Skeletal muscle cell (primary cell): Measurements from ENCODE around the gene ZNF280D.

Experiments used
- DNase-seq: peaks from one replicate; pipeline ENCODE4 v3.0.0-alpha.2; 2010; ENCODE audit warnings: low read depth
- H3K4me3 ChIP-seq: 2 replicates; pipeline ENCODE4 v1.5.1; 2011; ENCODE audit warnings: low read depth, mild to moderate bottlenecking, control low read depth, low read length, moderate library complexity

The ZNF280D gene

GRCh38 chr15:56754772-56755370, 21.6 kb upstream of the ZNF280D start:
- no peak overlapping the region for H3K4me3 ChIP-seq
- DNase-seq = no peak

GRCh38 chr15:56752986-56753385, 19.7 kb upstream of the ZNF280D start:
- no peak for DNase-seq
- no peak overlapping the region for H3K4me3 ChIP-seq

GRCh38 chr15:56749982-56750381, 16.7 kb upstream of the ZNF280D start:
- H3K4me3 ChIP-seq = no peak overlapping the region
- no peak for DNase-seq

GRCh38 chr15:56744701-56745683, 11.7 kb upstream of the ZNF280D start:
- DNase-seq = no peak
- H3K4me3 ChIP-seq = no peak overlapping the region

- no peak for DNase-seq
- no peak overlapping the region for H3K4me3 ChIP-seq
These were observed 8.2 kb upstream of the ZNF280D start for GRCh38 chr15:56741541-56741940.

- H3K4me3 ChIP-seq = no peak overlapping the region
- DNase-seq = no peak
These were observed 6.8 kb upstream of the ZNF280D start for GRCh38 chr15:56739964-56740640.

GRCh38 chr15:56739474-56739873, 6.2 kb upstream of the ZNF280D start:
- DNase-seq = no peak
- H3K4me3 ChIP-seq = no peak overlapping the region

- no peak overlapping the region for H3K4me3 ChIP-seq
- DNase-seq = no peak
These were observed 4.5 kb upstream of the ZNF280D start for GRCh38 chr15:56737791-56738190.

- no peak for DNase-seq
- no peak overlapping the region for H3K4me3 ChIP-seq
These were observed 3.8 kb upstream of the ZNF280D start for GRCh38 chr15:56736881-56737707.

- DNase-seq = no peak
- no peak overlapping the region for H3K4me3 ChIP-seq
These were observed 3.0 kb upstream of the ZNF280D start for GRCh38 chr15:56736308-56736707.

- no peak for DNase-seq
- H3K4me3 ChIP-seq = no peak overlapping the region
These were observed 2.3 kb upstream of the ZNF280D start for GRCh38 chr15:56735589-56735988.

- H3K4me3 ChIP-seq = no peak overlapping the region
- no peak for DNase-seq
These were observed 815 bp upstream of the ZNF280D start for GRCh38 chr15:56734013-56734635.

GRCh38 chr15:56732886-56733135, 498 bp downstream of the ZNF280D start:
- H3K4me3 ChIP-seq = peak overlapping the region; percentile 60
- DNase-seq = no peak

GRCh38 chr15:56732135-56732885, 999 bp downstream of the ZNF280D start:
- peak overlapping the region; percentile 60 for H3K4me3 ChIP-seq
- no peak for DNase-seq

GRCh38 chr15:56731548-56731947, 1.8 kb downstream of the ZNF280D start:
- H3K4me3 ChIP-seq = peak overlapping the region; percentile 60

GRCh38 chr15:56729561-56729960, 3.7 kb downstream of the ZNF280D start:
- no peak for DNase-seq
- no peak overlapping the region for H3K4me3 ChIP-seq

More at GRCh38 chr15:56731548-56731947, 1.8 kb downstream of the ZNF280D start:
- DNase-seq = no peak

GRCh38 chr15:56725386-56725785, 7.9 kb downstream of the ZNF280D start:
- no peak for DNase-seq
- no peak overlapping the region for H3K4me3 ChIP-seq

- DNase-seq = no peak
- H3K4me3 ChIP-seq = no peak overlapping the region
These were observed 9.1 kb downstream of the ZNF280D start for GRCh38 chr15:56724232-56724631.

- no peak overlapping the region for H3K4me3 ChIP-seq
- no peak for DNase-seq
These were observed 9.5 kb downstream of the ZNF280D start for GRCh38 chr15:56723787-56724186.
